Subcutaneous adipose tissue (tissue), 4 donors: Measurements from ENCODE around the gene UCK1. TPM values are rescaled to one million over a fixed set of nuclear protein-coding genes. Genes with fewer than 3 reads are reported as not detected.

Experiments
- CTCF ChIP-seq: fragments of 450-650 bp; IDR thresholded peaks from one replicate; pipeline ENCODE4 v1.5.1; 2016; ENCODE audit warnings: low read depth, mild to moderate bottlenecking, control low read depth, antibody characterized with exemption, moderate library complexity
- total RNA-seq, 4 donors: library from RNA; depleted of rRNA; stranded (reverse); fragments of >200 nt; gene quantifications; one replicate each; pipeline ENCODE4 v1.1.0, GENCODE V29; 2016

UCK1 gene
- total RNA-seq = 10 to 100 TPM; 21.2 to 42.9 (median 39.3) TPM

GRCh38 chr9:131530920-131531832 lies at the start of gene UCK1:
UCK1 (minus strand) TSS chr9:131531263; CDS start chr9:131531174, 89 bp downstream.
- no peak for TF ChIP-seq CTCF

- no peak for TF ChIP-seq CTCF
Measured at GRCh38 chr9:131580358-131580757, 49.3 kb upstream of the UCK1 start.

GRCh38 chr9:131579789-131580211 lies 48.7 kb upstream of the UCK1 start:
- TF ChIP-seq CTCF = no peak

GRCh38 chr9:131578731-131579504 lies 47.9 kb upstream of the UCK1 start:
- TF ChIP-seq CTCF = no peak

GRCh38 chr9:131578021-131578420 lies 47.0 kb upstream of the UCK1 start:
- no peak for TF ChIP-seq CTCF

- no peak for TF ChIP-seq CTCF
Measured at GRCh38 chr9:131577005-131578000, 46.2 kb upstream of the UCK1 start.
